Measurements from ENCODE around the gene ARPP19. TPM values are rescaled to one million over a fixed set of nuclear protein-coding genes. Genes with fewer than 3 reads are reported as not detected.

ARPP19 gene
- total RNA-seq, 1 donor from 2014 or later = 213 TPM

- Mint-ChIP-seq H3K4me1 (no peaks in the 10 kb centered on the region), H3K4me3 (no peak overlapping the region), H3K27ac (ENCODE audit: unreplicated experiment) (no peak overlapping the region), H3K27me3 (ENCODE audit: low read depth) (no peaks in the 10 kb centered on the region), H3K36me3 (ENCODE audit: low read depth) (peaks cover 20% of the 10 kb centered on the region), H3K9me3 (peaks cover 2% of the 10 kb centered on the region)
- TF ChIP-seq CTCF (conservative IDR thresholded peaks at IDR 0.05) = no peak
- DNase-seq (ENCODE audit: low read depth, low spot score) = no peak
Measured at GRCh38 chr15:52546031-52546751, 22.6 kb downstream of the ARPP19 start.

DNA sequence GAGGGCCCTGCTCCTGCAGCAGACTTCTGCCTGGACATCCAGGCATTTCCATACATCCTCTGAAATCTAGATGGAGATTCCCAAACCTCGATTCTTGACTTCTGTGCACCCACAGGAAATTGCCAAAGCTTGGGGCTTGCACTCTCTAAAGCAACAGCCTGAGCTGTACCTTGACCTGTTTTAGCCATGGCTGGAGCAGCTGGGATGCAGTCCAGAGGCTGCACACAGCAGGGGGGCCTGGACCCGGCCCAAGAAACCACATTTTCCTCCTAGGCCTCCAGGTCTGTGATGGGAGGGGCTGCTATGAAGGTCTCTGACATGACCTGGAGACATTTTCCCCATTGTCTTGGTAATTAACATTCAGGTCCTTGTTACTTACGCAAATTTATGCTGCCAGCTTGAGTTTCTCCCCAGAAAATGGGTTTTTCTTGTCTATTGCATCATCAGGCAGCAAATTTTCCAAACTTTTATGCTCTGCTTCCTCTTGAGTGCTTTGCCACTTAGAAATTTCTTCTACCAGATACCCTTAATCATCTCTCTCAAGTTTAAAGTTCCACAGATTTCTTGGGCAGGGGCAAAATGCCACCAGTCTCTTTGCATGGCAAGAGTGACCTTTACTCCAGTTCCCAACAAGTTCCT, 28.3 kb downstream of the ARPP19 start:
- Mint-ChIP-seq H3K4me1 (no peaks in the 10 kb centered on the region), H3K27ac (ENCODE audit: unreplicated experiment) (no peak overlapping the region), H3K27me3 (ENCODE audit: low read depth) (peaks cover 2% of the 10 kb centered on the region), H3K36me3 (ENCODE audit: low read depth) (peaks cover 3% of the 10 kb centered on the region), H3K4me3 (no peak overlapping the region), H3K9me3 (peaks cover 3% of the 10 kb centered on the region)
- DNase-seq (ENCODE audit: low read depth, low spot score) = no peak
- no peak for TF ChIP-seq CTCF (conservative IDR thresholded peaks at IDR 0.05)

DNA sequence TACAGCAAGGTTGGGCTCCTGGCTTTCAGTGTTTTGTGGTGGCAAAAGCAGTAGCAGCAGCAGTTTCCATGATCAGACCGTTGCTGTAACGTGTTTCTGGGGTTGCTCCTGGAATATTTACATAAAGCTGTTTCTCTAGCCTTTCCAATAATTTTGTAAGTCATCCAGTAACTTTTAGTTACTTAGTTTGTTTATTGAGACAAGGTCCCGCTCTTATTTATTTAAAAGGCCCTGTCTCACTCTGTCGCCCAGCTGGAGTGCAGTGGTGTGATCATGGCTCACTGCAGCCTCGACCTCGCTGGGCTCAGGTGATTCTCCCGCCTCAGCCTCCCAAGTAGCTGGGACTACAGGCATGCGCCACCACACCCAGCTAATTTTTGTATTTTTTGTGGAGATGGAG, 31.4 kb downstream of the ARPP19 start:
- H3K27me3 Mint-ChIP-seq (ENCODE audit: low read depth) = peaks cover 16% of the 10 kb centered on the region

GRCh38 chr15:52532427-52532826, 36.4 kb downstream of the ARPP19 start:
- H3K4me3 Mint-ChIP-seq = no peak overlapping the region
- H3K9me3 Mint-ChIP-seq = no peaks in the 10 kb centered on the region
- H3K27me3 Mint-ChIP-seq (ENCODE audit: low read depth) = peaks cover 55% of the 10 kb centered on the region
- no peaks in the 10 kb centered on the region for H3K36me3 Mint-ChIP-seq (ENCODE audit: low read depth)
- no peak for DNase-seq (ENCODE audit: low read depth, low spot score)
- no peak overlapping the region for H3K27ac Mint-ChIP-seq (ENCODE audit: unreplicated experiment)
- peaks cover 15% of the 10 kb centered on the region for H3K4me1 Mint-ChIP-seq
- TF ChIP-seq CTCF (conservative IDR thresholded peaks at IDR 0.05) = no peak

More for the DNA sequence above, 31.4 kb downstream of the ARPP19 start:
- peaks cover 3% of the 10 kb centered on the region for H3K36me3 Mint-ChIP-seq (ENCODE audit: low read depth)
- no peak overlapping the region for H3K4me3 Mint-ChIP-seq
- DNase-seq (ENCODE audit: low read depth, low spot score) = no peak
- no peak overlapping the region for H3K27ac Mint-ChIP-seq (ENCODE audit: unreplicated experiment)
- no peak for TF ChIP-seq CTCF (conservative IDR thresholded peaks at IDR 0.05)
- H3K4me1 Mint-ChIP-seq = no peaks in the 10 kb centered on the region
- peaks cover 3% of the 10 kb centered on the region for H3K9me3 Mint-ChIP-seq

GRCh38 chr15:52529940-52530339, 38.9 kb downstream of the ARPP19 start:
- Mint-ChIP-seq H3K36me3 (ENCODE audit: low read depth) (no peaks in the 10 kb centered on the region), H3K27ac (ENCODE audit: unreplicated experiment) (peak overlapping the region; percentile 47), H3K9me3 (no peaks in the 10 kb centered on the region), H3K4me3 (peak overlapping the region; percentile 84), H3K4me1 (peaks cover 22% of the 10 kb centered on the region), H3K27me3 (ENCODE audit: low read depth) (peaks cover 51% of the 10 kb centered on the region)
- no peak for DNase-seq (ENCODE audit: low read depth, low spot score)
- TF ChIP-seq CTCF (conservative IDR thresholded peaks at IDR 0.05) = no peak
